ENCODE results near the gene MTCH2. TPM values are rescaled to one million over a fixed set of nuclear protein-coding genes. Genes with fewer than 3 reads are reported as not detected.
"Not testable (repeated sequence)": the region's sequence is repeated elsewhere in the genome, so short reads cannot be mapped to it uniquely, and the experiment has no call there.

The MTCH2 gene
- total RNA-seq = 81.3 and 86.0 TPM in 2 replicates

- intact Hi-C loops (cut with micrococcal nuclease) = loop anchor here (1.0 to 10.0 kb wide), 15 partner anchors 64 to 1795 kb away; partner anchors contain the start of genes AGBL2, CELF1, CKAP5 and CRY2
Measured at GRCh38 chr11:47642099-47642855, at the start of gene MTCH2. Gene MTCH2 (minus strand): TSS chr11:47642559. CDS start chr11:47642465, 94 bp downstream.

- intact Hi-C loops (cut with micrococcal nuclease) = no loop called here
Measured at GRCh38 chr11:47691979-47692378, 49.6 kb upstream of the MTCH2 start.

DNA sequence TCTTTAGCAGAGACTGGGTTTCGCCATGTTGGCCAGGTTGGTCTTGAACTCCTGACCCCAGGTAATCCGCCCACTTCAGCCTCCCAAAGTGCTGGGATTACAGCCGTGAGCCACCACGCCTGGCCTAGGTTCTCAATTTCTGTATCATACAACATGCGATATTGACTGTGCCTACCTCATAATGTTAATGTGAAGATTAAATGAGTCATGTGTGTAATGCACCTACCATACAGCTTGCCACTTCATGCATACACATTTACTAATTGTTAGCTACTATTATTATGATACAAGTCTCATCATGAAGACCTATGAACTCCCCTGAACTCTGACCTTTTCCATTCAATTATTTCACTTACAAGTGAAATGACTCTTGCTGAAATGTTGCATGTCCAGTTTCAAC is 47.1 kb upstream of the MTCH2 start:
- intact Hi-C loops (cut with micrococcal nuclease) = no loop called here

DNA sequence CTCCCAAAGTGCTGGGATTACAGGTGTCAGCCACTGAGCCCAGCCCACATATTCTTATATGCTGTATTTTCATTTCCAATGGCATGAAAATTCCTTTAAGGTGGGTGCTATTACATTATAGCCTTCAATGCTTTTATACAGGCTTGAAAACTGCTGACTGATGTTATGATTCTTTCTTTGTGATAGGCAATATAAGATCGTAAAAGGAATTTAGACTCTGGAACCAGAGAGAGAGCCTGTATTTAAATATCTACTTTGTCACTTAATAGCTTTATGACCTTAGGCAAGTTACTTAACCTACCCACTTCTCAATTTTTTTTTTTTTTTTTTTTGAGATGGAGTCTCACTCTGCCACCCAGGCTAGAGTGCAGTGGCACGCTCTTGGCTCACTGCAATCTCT is 46.6 kb upstream of the MTCH2 start:
- intact Hi-C loops (cut with micrococcal nuclease) = no loop called here

- intact Hi-C loops (cut with micrococcal nuclease) = no loop called here
Measured at GRCh38 chr11:47688111-47688510, 45.8 kb upstream of the MTCH2 start.

DNA sequence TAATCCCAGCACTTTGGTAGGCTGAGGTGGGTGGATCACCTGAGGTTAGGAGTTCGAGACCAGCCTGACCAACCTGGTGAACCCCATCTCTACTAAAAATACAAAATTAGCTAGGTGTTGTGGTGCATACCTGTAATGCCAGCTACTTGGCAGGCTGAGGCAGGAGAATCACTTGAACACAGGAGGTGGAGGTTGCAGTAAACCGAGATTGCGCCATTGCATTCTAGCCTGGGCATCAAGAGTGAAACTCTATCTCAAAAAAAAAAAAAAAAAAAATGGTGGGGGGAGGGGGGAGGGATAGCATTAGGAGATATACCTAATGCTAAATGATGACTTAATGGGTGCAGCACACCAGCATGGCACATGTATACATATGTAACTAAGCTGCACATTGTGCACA is 44.3 kb upstream of the MTCH2 start:
- intact Hi-C loops (cut with micrococcal nuclease) = not testable (repeated sequence)

DNA sequence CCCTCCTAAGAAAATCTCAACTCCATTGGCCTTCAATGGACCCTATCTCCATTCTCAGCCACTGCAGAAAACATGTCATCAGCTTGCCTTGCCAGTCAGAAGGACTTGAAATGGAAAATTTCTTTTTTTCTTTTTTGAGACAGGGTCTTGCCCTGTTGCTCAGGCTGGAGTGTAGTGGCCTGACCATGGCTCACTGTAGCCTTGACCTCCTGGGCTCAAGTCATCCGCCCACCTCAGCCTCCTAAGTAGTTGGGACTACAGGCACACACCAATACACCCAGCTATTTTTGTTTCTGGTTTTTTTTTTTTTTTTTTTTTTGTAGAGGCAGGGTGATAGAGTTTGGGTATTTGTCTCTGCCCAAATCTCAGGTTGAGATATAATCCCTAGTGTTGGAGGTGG is 43.8 kb upstream of the MTCH2 start:
- intact Hi-C loops (cut with micrococcal nuclease) = no loop called here

GRCh38 chr11:47675851-47676250 is 33.5 kb upstream of the MTCH2 start:
- intact Hi-C loops (cut with micrococcal nuclease) = no loop called here

DNA sequence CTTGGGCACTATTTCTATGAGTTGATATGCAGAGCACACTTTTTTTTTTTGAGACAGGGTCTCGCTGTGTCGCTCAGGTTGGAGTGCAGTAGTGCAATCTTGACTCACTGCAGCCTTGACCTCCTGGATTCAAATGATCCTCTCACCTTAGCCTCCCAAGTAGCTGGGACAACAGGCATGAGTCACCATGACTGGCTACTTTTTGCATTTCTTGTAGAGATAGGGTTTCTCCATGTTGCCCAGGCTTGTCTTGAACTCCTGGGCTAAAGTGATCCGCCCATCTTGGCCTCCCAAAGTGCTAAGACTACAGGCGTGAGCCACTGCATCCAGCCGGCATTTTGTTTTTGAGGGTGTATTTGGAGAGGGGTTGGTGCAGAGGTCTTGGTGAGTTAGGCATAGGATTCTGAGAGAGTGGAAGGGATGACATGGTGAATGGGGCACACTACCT is 29.9 kb upstream of the MTCH2 start:
- intact Hi-C loops (cut with micrococcal nuclease) = no loop called here

DNA sequence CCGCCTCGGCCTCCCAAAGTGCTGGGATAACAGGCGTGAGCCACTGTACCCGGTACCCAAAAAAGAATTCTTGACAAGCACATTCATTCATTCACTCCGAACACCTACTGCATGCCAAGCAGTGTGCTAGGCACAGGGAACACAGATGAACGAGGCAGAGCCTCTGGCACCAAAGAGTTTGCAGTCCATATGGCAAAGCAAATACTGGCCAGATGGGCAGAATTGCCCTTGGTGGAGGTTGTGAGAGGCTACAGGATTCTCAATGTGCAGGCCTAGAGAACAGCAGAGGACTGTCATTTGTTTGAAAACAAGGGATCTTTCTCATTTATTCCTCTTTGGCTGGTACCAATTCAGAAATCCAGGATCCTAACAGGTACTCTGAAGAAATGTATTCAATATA is 27.5 kb upstream of the MTCH2 start:
- intact Hi-C loops (cut with micrococcal nuclease) = no loop called here

GRCh38 chr11:47668665-47669064 is 26.3 kb upstream of the MTCH2 start:
- intact Hi-C loops (cut with micrococcal nuclease) = no loop called here

DNA sequence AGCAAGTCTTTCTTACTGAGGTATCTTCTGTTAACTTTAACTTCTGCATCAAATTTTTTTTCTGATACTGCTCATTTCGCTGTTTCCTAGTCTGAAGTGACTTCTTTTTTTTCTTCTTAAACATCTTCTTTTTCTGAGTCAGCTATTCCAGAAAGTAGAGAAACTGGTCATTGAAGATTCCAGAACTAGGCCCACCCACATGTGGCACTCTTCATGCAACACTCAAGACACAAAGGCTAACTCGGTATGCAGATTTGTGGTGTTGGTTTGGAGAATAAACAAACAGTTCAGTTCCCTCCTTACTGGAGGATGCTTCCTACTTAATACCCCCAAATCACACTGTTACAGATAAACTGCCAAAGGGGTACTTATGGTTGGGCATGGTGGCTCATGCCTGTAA is 25.2 kb upstream of the MTCH2 start:
- intact Hi-C loops (cut with micrococcal nuclease) = no loop called here

GRCh38 chr11:47667135-47667534 is 24.8 kb upstream of the MTCH2 start:
- intact Hi-C loops (cut with micrococcal nuclease) = no loop called here

- intact Hi-C loops (cut with micrococcal nuclease) = loop anchor here (5.0 kb wide), 1 partner anchor 47 kb away; no protein-coding TSS in a partner anchor
Measured at GRCh38 chr11:47664936-47665335, 22.6 kb upstream of the MTCH2 start.

- intact Hi-C loops (cut with micrococcal nuclease) = loop anchor here (5.0 kb wide), 1 partner anchor 51 kb away; no protein-coding TSS in a partner anchor
Measured at GRCh38 chr11:47661245-47661644, 18.9 kb upstream of the MTCH2 start.

GRCh38 chr11:47659276-47659675 is 16.9 kb upstream of the MTCH2 start:
- intact Hi-C loops (cut with micrococcal nuclease) = no loop called here

DNA sequence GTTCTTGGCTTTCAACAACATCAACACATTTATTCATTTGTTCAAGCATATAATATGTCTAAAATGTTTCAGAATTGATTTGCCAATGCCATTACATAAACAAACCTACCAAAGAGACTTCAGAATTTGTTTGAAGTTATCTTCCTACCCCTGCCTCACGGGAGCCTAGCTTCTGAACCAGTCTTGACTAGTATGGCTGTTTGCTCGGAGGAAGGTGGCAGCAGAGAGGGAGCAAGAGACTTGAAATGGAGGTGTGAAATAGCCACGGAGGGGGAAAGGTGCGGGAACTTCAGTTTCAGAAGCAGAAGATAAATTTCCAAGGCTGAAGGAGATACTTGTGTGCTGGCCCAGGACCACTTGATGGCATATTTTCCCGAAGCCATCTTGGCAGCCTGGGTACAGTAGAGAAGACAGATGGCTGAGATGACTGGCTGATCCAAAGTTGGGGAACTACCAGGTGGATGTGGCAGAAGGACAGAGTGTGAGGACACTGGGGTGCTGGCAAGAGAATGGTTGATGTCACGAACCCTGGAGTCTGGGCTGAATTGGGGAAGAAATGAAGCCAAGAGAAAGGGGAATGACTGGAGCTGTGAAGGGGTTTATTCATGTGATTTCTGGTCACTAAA is 14.0 kb upstream of the MTCH2 start:
- intact Hi-C loops (cut with micrococcal nuclease) = no loop called here

GRCh38 chr11:47651818-47652469 is 9.6 kb upstream of the MTCH2 start:
- intact Hi-C loops (cut with micrococcal nuclease) = no loop called here

DNA sequence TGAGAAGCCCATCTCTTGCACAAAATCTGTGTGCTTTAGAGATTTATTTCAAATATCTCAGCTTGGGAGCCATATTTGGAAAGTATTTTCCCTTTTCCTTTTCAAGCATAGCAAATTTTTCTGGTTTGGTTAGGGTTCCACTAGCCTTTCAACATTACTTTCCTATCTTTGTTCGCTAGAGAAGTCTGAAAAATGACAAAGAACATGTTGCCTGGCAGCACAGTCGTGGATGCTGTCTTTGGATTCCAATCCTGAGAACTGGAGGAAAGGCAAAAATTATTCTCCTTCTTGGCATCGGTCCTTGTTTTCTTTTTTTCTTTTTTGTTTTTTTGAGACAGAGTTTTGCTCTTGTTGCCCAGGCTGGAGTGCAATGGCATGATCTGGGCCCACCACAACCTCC is 6.9 kb upstream of the MTCH2 start:
- intact Hi-C loops (cut with micrococcal nuclease) = loop anchor here (10.0 kb wide), 1 partner anchor 456 kb away; no protein-coding TSS in a partner anchor

- intact Hi-C loops (cut with micrococcal nuclease) = loop anchor here (10.0 kb wide), 1 partner anchor 459 kb away; no protein-coding TSS in a partner anchor
Measured at GRCh38 chr11:47646019-47646418, 3.7 kb upstream of the MTCH2 start.

DNA sequence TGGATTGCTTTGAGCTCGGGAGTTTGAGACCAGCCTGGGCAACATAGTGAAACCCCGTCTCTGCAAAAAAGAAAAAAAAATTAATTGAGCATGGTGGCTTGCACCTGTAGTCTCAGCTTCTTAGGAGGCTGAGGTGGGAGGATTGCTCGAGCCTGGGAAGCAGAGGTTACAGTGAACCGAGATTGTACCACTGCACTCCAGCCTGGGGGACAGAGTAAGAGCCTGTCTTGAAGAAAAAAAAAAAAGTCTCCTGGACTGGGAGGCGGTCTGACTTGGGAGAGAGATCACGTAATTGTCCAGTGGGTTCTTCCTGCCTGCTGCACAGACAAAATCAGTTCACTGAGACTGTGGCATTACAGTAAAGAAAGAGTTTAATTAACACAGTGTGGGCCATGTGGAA is 3.1 kb upstream of the MTCH2 start:
- intact Hi-C loops (cut with micrococcal nuclease) = loop anchor here (10.0 kb wide), 1 partner anchor 459 kb away; no protein-coding TSS in a partner anchor

DNA sequence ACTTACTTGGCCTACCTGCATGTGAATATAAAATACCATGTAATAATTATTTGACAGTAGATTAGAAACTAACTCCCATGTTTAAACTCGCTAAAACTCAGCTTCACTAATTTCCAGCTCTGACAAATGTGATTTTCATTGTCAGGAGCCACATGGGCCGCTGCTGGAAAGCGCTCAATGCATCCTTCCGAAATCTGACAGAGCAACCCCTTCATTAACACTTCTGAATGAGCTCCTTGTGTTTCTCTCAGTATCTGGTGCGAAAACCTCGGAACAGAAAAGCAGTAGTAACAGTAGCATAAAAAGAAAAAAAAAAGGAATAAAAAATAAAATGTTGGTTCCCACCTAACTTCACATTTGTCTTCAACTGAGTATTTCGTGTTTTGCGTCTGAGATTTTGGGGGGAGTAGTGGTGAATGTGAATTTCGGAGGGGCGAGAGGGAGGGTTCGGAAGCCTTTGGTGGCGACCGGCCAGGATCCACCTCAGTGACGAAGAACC is 710 bp downstream of the MTCH2 start:
- intact Hi-C loops (cut with micrococcal nuclease) = loop anchor here (1.0 to 10.0 kb wide), 15 partner anchors 63 to 1794 kb away; partner anchors contain the start of genes AGBL2, CELF1, CKAP5 and CRY2

All from T-helper 1 cell treated with Interleukin-12 subunit alpha and Interleukin-12 subunit beta and Interleukin-4 antibody, amounts not matched to agents 30 ng/mL and 1 ng/mL, for 36 hours (primary cell).